IMR-90 (cell line): ENCODE results near the gene CC2D2B. TPM values are rescaled to one million over a fixed set of nuclear protein-coding genes. Genes with fewer than 3 reads are reported as not detected.

Source experiments
- ATAC-seq: fragments of 200-7000 bp; cut with Tn5 transposase; 2 replicates; pipeline ENCODE4 v1.9.1; 2020; ENCODE audit warnings: low read depth, mild to moderate bottlenecking, moderate library complexity
- BruUV-seq: library from RNA; stranded (reverse); fragments of 400-500 nt; replicated peaks from 2 replicates; lab custom pipeline; 2021; lab: Mats Ljungman, UMichigan
- CTCF ChIA-PET: fragments of 300-600 bp; formaldehyde crosslinking; extraction: SDS; loops from one replicate; lab custom pipeline; 2021; ENCODE audit warnings: antibody characterized with exemption; lab: Yijun Ruan, JAX
- POLR2A ChIA-PET: fragments of 300-600 bp; sonication (Branson Sonifier 250); formaldehyde crosslinking; loops from one replicate; lab custom pipeline; 2022; ENCODE audit warnings: antibody characterized with exemption; ENCODE audit not compliant: unreplicated experiment; lab: Charles Lee
- DNase-seq: peaks from one replicate; pipeline ENCODE4 v3.0.0; 2013
- H2AFZ ChIP-seq: replicated peaks from 2 replicates; pipeline ENCODE3; 2013; ENCODE audit warnings: low read length, mild to moderate bottlenecking; ENCODE audit not compliant: poor library complexity
- H2AK5ac ChIP-seq: 2 replicates; pipeline ENCODE4 v1.6.1; 2013; ENCODE audit warnings: low read depth, low read length, inconsistent platforms
- H2AK9ac ChIP-seq: replicated peaks from 2 replicates; pipeline ENCODE3; 2013; ENCODE audit warnings: mild to moderate bottlenecking, low read depth, low read length, moderate library complexity; ENCODE audit not compliant: poor library complexity
- H2BK120ac ChIP-seq: 2 replicates; pipeline ENCODE4 v1.6.1; 2013; ENCODE audit warnings: low read depth, low read length, inconsistent platforms
- H2BK15ac ChIP-seq: 3 replicates; pipeline ENCODE4 v1.6.1; 2013; ENCODE audit warnings: low read depth, low read length, inconsistent platforms
- H2BK20ac ChIP-seq: 2 replicates; pipeline ENCODE4 v1.6.1; 2013; ENCODE audit warnings: low read depth, mild to moderate bottlenecking, inconsistent platforms, low read length, moderate library complexity
- H2BK5ac ChIP-seq: 2 replicates; pipeline ENCODE4 v1.6.1; 2013; ENCODE audit warnings: mild to moderate bottlenecking, low read depth, low read length, inconsistent platforms; ENCODE audit not compliant: poor library complexity, severe bottlenecking
- H3K14ac ChIP-seq: replicated peaks from 2 replicates; pipeline ENCODE4 v1.6.1; 2013; ENCODE audit warnings: low read depth, low read length, inconsistent platforms
- H3K18ac ChIP-seq: 2 replicates; pipeline ENCODE4 v1.6.1; 2013; ENCODE audit warnings: low read depth, low read length, control low read depth
- H3K23ac ChIP-seq: 2 replicates; pipeline ENCODE4 v1.6.1; 2013; ENCODE audit warnings: low read depth, low read length, inconsistent platforms
- H3K27ac ChIP-seq: 2 replicates; pipeline ENCODE4 v1.5.1; 2013; ENCODE audit warnings: mild to moderate bottlenecking, control low read depth, low read length; ENCODE audit not compliant: insufficient read depth
- H3K27me3 ChIP-seq: 2 replicates; pipeline ENCODE4 v1.6.1; 2013; ENCODE audit warnings: low read length; ENCODE audit not compliant: control insufficient read depth, insufficient read depth
- H3K36me3 ChIP-seq: 2 replicates; pipeline ENCODE4 v1.6.1; 2013; ENCODE audit warnings: low read length, mixed read lengths; ENCODE audit not compliant: control insufficient read depth, insufficient read depth
- H3K4ac ChIP-seq: 2 replicates; pipeline ENCODE4 v1.6.1; 2013; ENCODE audit warnings: low read depth, low read length, inconsistent platforms
- H3K4me1 ChIP-seq: 2 replicates; pipeline ENCODE4 v1.6.1; 2013; ENCODE audit warnings: low read length, mixed read lengths; ENCODE audit not compliant: control insufficient read depth, insufficient read depth
- H3K4me2 ChIP-seq: 2 replicates; pipeline ENCODE4 v1.6.1; 2013; ENCODE audit warnings: low read depth, mild to moderate bottlenecking, control low read depth, low read length, moderate library complexity
- H3K4me3 ChIP-seq: 2 replicates; pipeline ENCODE4 v1.5.1; 2013; ENCODE audit warnings: low read depth, mild to moderate bottlenecking, control low read depth, low read length, moderate library complexity; ENCODE audit not compliant: insufficient read depth
- H3K56ac ChIP-seq: 2 replicates; pipeline ENCODE4 v1.6.1; 2013; ENCODE audit warnings: low read length, inconsistent platforms; ENCODE audit not compliant: insufficient read depth; ENCODE audit errors: extremely low read depth
- H3K79me1 ChIP-seq, 2 experiments: 2 replicates each; pipeline ENCODE4 v1.6.1; 2013; ENCODE audit warnings: low read length in 2 of 2, inconsistent platforms in 1 of 2, low read depth in 1 of 2
- H3K9ac ChIP-seq: 2 replicates; pipeline ENCODE4 v1.6.1; 2013; ENCODE audit warnings: low read depth, low read length, control low read depth
- H3K9me1 ChIP-seq: 2 replicates; pipeline ENCODE4 v1.6.1; 2013; ENCODE audit warnings: low read length, inconsistent platforms; ENCODE audit not compliant: insufficient read depth
- H3K9me3 ChIP-seq: 2 replicates; pipeline ENCODE4 v1.6.1; 2013; ENCODE audit warnings: low read length; ENCODE audit not compliant: control insufficient read depth, insufficient read depth
- H4K20me1 ChIP-seq: 2 replicates; pipeline ENCODE4 v1.6.1; 2013; ENCODE audit warnings: low read length, inconsistent platforms; ENCODE audit not compliant: insufficient read depth
- H4K5ac ChIP-seq: 2 replicates; pipeline ENCODE4 v1.6.1; 2013; ENCODE audit warnings: mild to moderate bottlenecking, low read depth, low read length, control low read depth
- H4K8ac ChIP-seq, 2 experiments: 2 replicates each; pipeline ENCODE4 v1.6.1; 2013; ENCODE audit warnings: low read depth in 2 of 2, low read length in 2 of 2, control low read depth in 1 of 2, inconsistent platforms in 1 of 2
- H4K91ac ChIP-seq: 2 replicates; pipeline ENCODE4 v1.6.1; 2013; ENCODE audit warnings: low read depth, low read length, inconsistent platforms; ENCODE audit not compliant: insufficient read depth
- BHLHE40 ChIP-seq: fragments of 150-350 bp; IDR thresholded peaks from 2 replicates; pipeline ENCODE4 v1.6.1; 2016; ENCODE audit warnings: mild to moderate bottlenecking, low read depth, low read length
- CEBPB ChIP-seq: IDR thresholded peaks from 2 replicates; pipeline ENCODE4 v1.6.1; 2012; ENCODE audit warnings: low read depth, low read length, improper control_type of control experiment
- CHD1 ChIP-seq: IDR thresholded peaks from 2 replicates; pipeline ENCODE4 v1.6.1; 2012; ENCODE audit warnings: low read depth, low read length, improper control_type of control experiment
- MAFK ChIP-seq: IDR thresholded peaks from 2 replicates; pipeline ENCODE4 v1.6.1; 2012; ENCODE audit warnings: low read depth, low read length, improper control_type of control experiment
- MXI1 ChIP-seq: IDR thresholded peaks from 2 replicates; pipeline ENCODE4 v1.6.1; 2012; ENCODE audit warnings: low read depth, mild to moderate bottlenecking, low read length, moderate library complexity, borderline replicate concordance
- POLR2A ChIP-seq: IDR thresholded peaks from 2 replicates; pipeline ENCODE4 v1.6.1; 2012; ENCODE audit warnings: mild to moderate bottlenecking, low read depth, low read length
- RCOR1 ChIP-seq: IDR thresholded peaks from 2 replicates; pipeline ENCODE4 v1.6.1; 2012; ENCODE audit warnings: mild to moderate bottlenecking, low read length, improper control_type of control experiment; ENCODE audit not compliant: insufficient replicate concordance
- RFX5 ChIP-seq: IDR thresholded peaks from 2 replicates; pipeline ENCODE4 v1.8.0; 2012; ENCODE audit warnings: low read depth, mild to moderate bottlenecking, low read length, moderate library complexity
- SMC3 ChIP-seq: fragments of 150-350 bp; IDR thresholded peaks from 2 replicates; pipeline ENCODE4 v1.6.1; 2016; ENCODE audit warnings: low read depth, mild to moderate bottlenecking, antibody characterized with exemption, low read length, moderate library complexity
- WGBS, 2 experiments: methylation state at CpG; one replicate each; pipeline versions ENCODE4 v1.1.5 to v1.1.7; 2013; ENCODE audit warnings: missing lambda C conversion rate in 2 of 2; ENCODE audit not compliant: insufficient read length in 1 of 2; ENCODE audit errors: extremely low coverage in 2 of 2; 5-methylcytosine and 5-hydroxymethylcytosine counted together
- dilution Hi-C: fragments of 300-500 bp; cut with HindIII; formaldehyde crosslinking; loops from one replicate; pipeline ENCODE4 v1.14.3; 2018; ENCODE audit warnings: low sequenced_read_pairs; ENCODE audit not compliant: unreplicated experiment
- in situ Hi-C: fragments of 300-500 bp; cut with MboI; formaldehyde crosslinking; loops from 3 replicates; pipeline ENCODE4 v1.14.3; 2019; ENCODE audit warnings: low sequenced_read_pairs, inconsistent platforms, mixed read lengths
- intact Hi-C: fragments of 100-400 bp; cut with micrococcal nuclease; formaldehyde crosslinking; loops from 2 replicates; pipeline ENCODE4 v1.10.0; 2022
- polyA plus RNA-seq, 3 experiments: library from polyadenylated mRNA; depleted of rRNA; stranded (reverse); fragments of >200 nt; gene quantifications; 2 replicates each; pipeline ENCODE4 v1.2.3, GENCODE V29; 2012; ENCODE audit warnings: low replicate concordance in 1 of 3
- total RNA-seq: library from RNA; depleted of rRNA; stranded (reverse); fragments of >200 nt; gene quantifications from 2 replicates; pipeline ENCODE4 v1.2.3, GENCODE V29; 2012
- TF ChIP-seq, protein P1 (sequence below): conservative IDR thresholded peaks from 2 replicates; pipeline ENCODE4 v1.5.1; 2012; ENCODE audit warnings: mild to moderate bottlenecking, low read depth, low read length, improper control_type of control experiment
- TF ChIP-seq, protein P2 (sequence below): fragments of 150-350 bp; IDR thresholded peaks from 2 replicates; pipeline ENCODE4 v1.6.1; 2016; ENCODE audit warnings: low read depth, mild to moderate bottlenecking, low read length, moderate library complexity, borderline replicate concordance

The CC2D2B gene
- total and polyA plus RNA-seq, 2 of the 4 experiments (the other 2 are of a cell fraction) = not detected

DNA sequence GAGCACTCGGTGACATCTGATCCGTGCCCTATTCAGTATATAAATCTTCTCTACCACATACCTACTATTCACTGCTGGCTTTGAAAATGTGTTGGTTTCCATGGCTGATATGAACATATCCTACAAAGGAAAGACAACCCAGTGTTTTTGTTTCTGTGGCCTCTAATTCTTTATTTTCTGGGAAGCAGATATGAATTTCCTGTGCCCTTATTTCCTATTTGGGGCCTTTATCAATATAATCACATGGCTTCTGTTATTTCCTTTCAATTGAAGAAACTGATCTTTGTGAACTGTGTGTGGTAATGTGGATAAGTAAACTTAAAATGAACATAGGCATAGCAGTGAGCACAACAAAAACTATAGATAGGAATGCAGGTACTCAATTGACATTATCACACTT, 146.2 kb downstream of the CC2D2B start:
- in situ Hi-C loops = no loop called here
- H2BK5ac ChIP-seq = no peak overlapping the region
- H4K91ac ChIP-seq = no peak overlapping the region
- H2AK9ac ChIP-seq = no peak overlapping the region
- peaks cover 21% of the 10 kb centered on the region for H3K36me3 ChIP-seq
- ATAC-seq (no peak), DNase-seq (no peak)
- no peak overlapping the region for H3K9ac ChIP-seq
- H3K9me3 ChIP-seq = no peaks in the 10 kb centered on the region
- intact Hi-C loops = loop anchor here (5.0 kb wide), 1 partner anchor 63 kb away; no protein-coding TSS in a partner anchor
- no peak overlapping the region for H3K14ac ChIP-seq
- no peak overlapping the region for H3K4me2 ChIP-seq
- no peak for TF ChIP-seq CEBPB
- no peak for TF ChIP-seq CHD1
- no peak for TF ChIP-seq BHLHE40
- no peak for TF ChIP-seq RFX5
- no peak for TF ChIP-seq MXI1
- no peak for TF ChIP-seq RCOR1
- TF ChIP-seq MAFK = no peak
- TF ChIP-seq, protein P1, sequence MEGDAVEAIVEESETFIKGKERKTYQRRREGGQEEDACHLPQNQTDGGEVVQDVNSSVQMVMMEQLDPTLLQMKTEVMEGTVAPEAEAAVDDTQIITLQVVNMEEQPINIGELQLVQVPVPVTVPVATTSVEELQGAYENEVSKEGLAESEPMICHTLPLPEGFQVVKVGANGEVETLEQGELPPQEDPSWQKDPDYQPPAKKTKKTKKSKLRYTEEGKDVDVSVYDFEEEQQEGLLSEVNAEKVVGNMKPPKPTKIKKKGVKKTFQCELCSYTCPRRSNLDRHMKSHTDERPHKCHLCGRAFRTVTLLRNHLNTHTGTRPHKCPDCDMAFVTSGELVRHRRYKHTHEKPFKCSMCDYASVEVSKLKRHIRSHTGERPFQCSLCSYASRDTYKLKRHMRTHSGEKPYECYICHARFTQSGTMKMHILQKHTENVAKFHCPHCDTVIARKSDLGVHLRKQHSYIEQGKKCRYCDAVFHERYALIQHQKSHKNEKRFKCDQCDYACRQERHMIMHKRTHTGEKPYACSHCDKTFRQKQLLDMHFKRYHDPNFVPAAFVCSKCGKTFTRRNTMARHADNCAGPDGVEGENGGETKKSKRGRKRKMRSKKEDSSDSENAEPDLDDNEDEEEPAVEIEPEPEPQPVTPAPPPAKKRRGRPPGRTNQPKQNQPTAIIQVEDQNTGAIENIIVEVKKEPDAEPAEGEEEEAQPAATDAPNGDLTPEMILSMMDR = no peak
- TF ChIP-seq, protein P2, sequence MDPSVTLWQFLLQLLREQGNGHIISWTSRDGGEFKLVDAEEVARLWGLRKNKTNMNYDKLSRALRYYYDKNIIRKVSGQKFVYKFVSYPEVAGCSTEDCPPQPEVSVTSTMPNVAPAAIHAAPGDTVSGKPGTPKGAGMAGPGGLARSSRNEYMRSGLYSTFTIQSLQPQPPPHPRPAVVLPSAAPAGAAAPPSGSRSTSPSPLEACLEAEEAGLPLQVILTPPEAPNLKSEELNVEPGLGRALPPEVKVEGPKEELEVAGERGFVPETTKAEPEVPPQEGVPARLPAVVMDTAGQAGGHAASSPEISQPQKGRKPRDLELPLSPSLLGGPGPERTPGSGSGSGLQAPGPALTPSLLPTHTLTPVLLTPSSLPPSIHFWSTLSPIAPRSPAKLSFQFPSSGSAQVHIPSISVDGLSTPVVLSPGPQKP = no peak
- no peak for TF ChIP-seq POLR2A
- TF ChIP-seq SMC3 = no peak
- no peak overlapping the region for H3K4ac ChIP-seq
- no CpG with 5 or more reads among the region's 2 CpGs for WGBS, 2 experiments
- peaks cover 19 to 29% of the 10 kb centered on the region in 2 experiments for H3K79me1 ChIP-seq
- no peak overlapping the region for H3K18ac ChIP-seq
- no peaks in the 10 kb centered on the region for H4K20me1 ChIP-seq
- H2BK120ac ChIP-seq = no peak overlapping the region
- H3K27ac ChIP-seq = no peak overlapping the region
- ChIA-PET CTCF (no interaction called here), POLR2A (no interaction called here)
- H3K4me3 ChIP-seq = no peak overlapping the region
- no peak overlapping the region for H2BK20ac ChIP-seq
- H3K23ac ChIP-seq = no peak overlapping the region
- H2AFZ ChIP-seq = no peak overlapping the region
- H3K56ac ChIP-seq = no peak overlapping the region
- no peak overlapping the region for H2BK15ac ChIP-seq
- no peak overlapping the region for H2AK5ac ChIP-seq
- no peak overlapping the region for H4K5ac ChIP-seq
- H3K9me1 ChIP-seq = no peaks in the 10 kb centered on the region
- no TSS peak for BruUV-seq
- no peaks in the 10 kb centered on the region for H3K4me1 ChIP-seq
- no peak overlapping the region for H4K8ac ChIP-seq
- dilution Hi-C loops = no loop called here
- no peaks in the 10 kb centered on the region for H3K27me3 ChIP-seq
